CD14-positive monocyte (primary cell): Measurements from ENCODE around the gene UBE2E1. TPM values are rescaled to one million over a fixed set of nuclear protein-coding genes. Genes with fewer than 3 reads are reported as not detected.

Source experiments
- DNase-seq, 3 donors: peaks; one replicate each; pipeline ENCODE4 v3.0.0-alpha.2; 2011 to 2022
- H2AFZ ChIP-seq: 2 replicates; pipeline ENCODE4 v1.6.0; 2012; ENCODE audit warnings: mild to moderate bottlenecking, low read depth, low read length, inconsistent platforms; ENCODE audit not compliant: insufficient read depth, poor library complexity, severe bottlenecking
- H3K27ac ChIP-seq, 2 donors: 1 replicate in 1 of 2; 2 replicates in 1 of 2; pipeline ENCODE4 v1.5.1; 2012 to 2013; ENCODE audit warnings: low read length in 2 of 2, control low read depth in 1 of 2, inconsistent platforms in 1 of 2, low read depth in 1 of 2, mild to moderate bottlenecking in 1 of 2
- H3K27me3 ChIP-seq, 2 donors: one replicate each; pipeline versions ENCODE4 v1.6.0 to v1.6.1; 2011 to 2013; ENCODE audit warnings: low read length in 2 of 2; ENCODE audit not compliant: control insufficient read depth in 2 of 2, insufficient read depth in 2 of 2
- H3K36me3 ChIP-seq, 2 donors: replicated peaks in 1 of 2; 1 replicate in 1 of 2; 2 replicates in 1 of 2; pipeline versions ENCODE4 v1.5.1 to v1.6.1; 2012 to 2013; ENCODE audit warnings: low read length in 2 of 2, control low read depth in 1 of 2, inconsistent platforms in 1 of 2, mild to moderate bottlenecking in 1 of 2; ENCODE audit not compliant: insufficient read depth in 2 of 2, control insufficient read depth in 1 of 2
- H3K4me1 ChIP-seq, 2 donors: 1 replicate in 1 of 2; 2 replicates in 1 of 2; pipeline versions ENCODE4 v1.5.1 to v1.6.1; 2012 to 2013; ENCODE audit warnings: low read length in 2 of 2, control low read depth in 1 of 2, inconsistent platforms in 1 of 2, mild to moderate bottlenecking in 1 of 2, moderate library complexity in 1 of 2; ENCODE audit not compliant: insufficient read depth in 2 of 2, control insufficient read depth in 1 of 2
- H3K4me2 ChIP-seq: replicated peaks from 2 replicates; pipeline ENCODE3; 2012; ENCODE audit warnings: low read length, moderate library complexity, mild to moderate bottlenecking; ENCODE audit not compliant: poor library complexity, severe bottlenecking; ENCODE audit errors: extremely low read depth
- H3K4me3 ChIP-seq, 3 experiments: fragments of 200-600 bp in 1 of 3; sonication (generic) in 1 of 3; replicated peaks in 1 of 3; 1 replicate in 2 of 3; 2 replicates in 1 of 3; pipeline ENCODE4 v1.5.1; 2011 to 2013; ENCODE audit warnings: low read length in 3 of 3, mild to moderate bottlenecking in 3 of 3, control low read depth in 2 of 3, low read depth in 2 of 3, inconsistent platforms in 1 of 3, moderate library complexity in 1 of 3
- H3K79me2 ChIP-seq: 2 replicates; pipeline ENCODE4 v1.6.0; 2012; ENCODE audit warnings: mild to moderate bottlenecking, control low read depth, inconsistent platforms, low read length, moderate library complexity; ENCODE audit not compliant: insufficient read depth
- H3K9ac ChIP-seq: 2 replicates; pipeline ENCODE4 v1.6.0; 2017; ENCODE audit warnings: low read length, mild to moderate bottlenecking; ENCODE audit not compliant: insufficient read depth, poor library complexity, severe bottlenecking
- H3K9me3 ChIP-seq, 2 donors: replicated peaks in 1 of 2; 1 replicate in 1 of 2; 2 replicates in 1 of 2; pipeline versions ENCODE4 v1.5.1 to v1.6.1; 2012 to 2013; ENCODE audit warnings: low read length in 2 of 2, control low read depth in 1 of 2; ENCODE audit not compliant: control insufficient read depth in 1 of 2, insufficient read depth in 1 of 2
- H4K20me1 ChIP-seq: 2 replicates; pipeline ENCODE4 v1.6.0; 2012; ENCODE audit warnings: mild to moderate bottlenecking, low read length, control low read depth, moderate library complexity; ENCODE audit not compliant: insufficient read depth
- H3K27ac Mint-ChIP-seq, 7 donors: one replicate each; pipeline ENCODE4 v1.8.0; 2020; ENCODE audit warnings: mild to moderate bottlenecking in 7 of 7, mixed read lengths in 7 of 7, moderate library complexity in 6 of 7, inconsistent platforms in 2 of 7
- H3K27me3 Mint-ChIP-seq, 3 donors: one replicate each; pipeline ENCODE4 v1.8.0; 2021 to 2022; ENCODE audit warnings: low read depth in 3 of 3, mild to moderate bottlenecking in 3 of 3, mixed read lengths in 3 of 3, moderate library complexity in 3 of 3, inconsistent platforms in 1 of 3
- H3K36me3 Mint-ChIP-seq, 2 donors: one replicate each; pipeline ENCODE4 v1.8.0; 2020; ENCODE audit warnings: mixed read lengths in 2 of 2, inconsistent platforms in 1 of 2, mild to moderate bottlenecking in 1 of 2
- H3K4me1 Mint-ChIP-seq: one replicate; pipeline ENCODE4 v1.8.0; 2020; ENCODE audit warnings: mild to moderate bottlenecking, mixed read lengths
- H3K4me3 Mint-ChIP-seq, 2 donors: one replicate each; pipeline ENCODE4 v1.8.0; 2020; ENCODE audit warnings: mild to moderate bottlenecking in 2 of 2, mixed read lengths in 2 of 2, moderate library complexity in 1 of 2
- H3K9me3 Mint-ChIP-seq, 7 donors: one replicate each; pipeline ENCODE4 v1.8.0; 2020 to 2022; ENCODE audit warnings: mixed read lengths in 7 of 7, mild to moderate bottlenecking in 6 of 7, moderate library complexity in 6 of 7, inconsistent platforms in 2 of 7
- CTCF ChIP-seq: fragments of 200-600 bp; IDR thresholded peaks from one replicate; pipeline ENCODE4 v1.8.0; 2022; ENCODE audit warnings: antibody characterized with exemption, mild to moderate bottlenecking
- WGBS: methylation state at CpG from one replicate; pipeline ENCODE4 v1.1.5; 2013; ENCODE audit warnings: missing lambda C conversion rate; ENCODE audit not compliant: insufficient coverage; 5-methylcytosine and 5-hydroxymethylcytosine counted together
- intact Hi-C, 2 donors: fragments of 100-400 bp; cut with micrococcal nuclease; formaldehyde crosslinking; loops; one replicate each; pipeline versions ENCODE4 v1.15.0 to v1.15.1; 2023
- polyA plus RNA-seq, 3 donors: library from polyadenylated mRNA; depleted of rRNA in 1 of 3; unstranded in 2 of 3; stranded (reverse) in 1 of 3; fragments of 300-500 nt in 2 of 3; fragments of >200 nt in 1 of 3; fragmentation: Illumina TruSeq in 2 of 3; gene quantifications; 1 replicate in 2 of 3; 2 replicates in 1 of 3; pipeline ENCODE4 v1.2.3, GENCODE V29; 2012 to 2021

Gene UBE2E1
- polyA plus RNA-seq, 3 donors, result 31.3 to 60.2 (median 34.6) TPM

DNA sequence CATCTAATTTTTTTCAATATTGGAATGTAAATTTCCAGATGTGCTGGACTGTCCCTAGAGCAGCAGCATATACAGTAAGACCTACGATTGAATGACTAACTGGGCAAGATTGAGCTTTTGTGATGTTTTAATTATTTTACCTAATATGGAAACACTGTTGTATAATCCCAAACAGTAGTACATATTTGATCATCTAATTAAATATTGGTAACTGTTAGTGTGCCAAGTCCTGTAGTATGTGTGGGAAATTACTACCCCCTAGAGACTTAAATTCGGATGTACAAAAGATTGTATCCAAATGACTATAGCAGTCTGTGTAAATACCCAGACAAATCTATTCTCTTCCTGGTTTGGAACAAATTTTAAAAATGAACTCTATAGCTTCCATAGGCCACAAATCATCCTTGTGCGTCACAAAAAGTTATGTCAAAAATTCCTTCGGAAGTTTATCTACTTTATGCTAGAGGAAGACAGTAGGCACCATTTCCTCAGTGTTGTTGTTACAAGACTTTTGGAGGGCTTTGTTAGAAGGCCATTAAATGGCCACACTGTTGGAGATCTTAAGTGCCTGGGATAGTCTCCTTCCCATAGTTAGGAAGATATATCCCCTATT lies 69.5 kb downstream of the UBE2E1 start:
- Histone ChIP-seq H3K9ac (no peak overlapping the region), H3K79me2 (peaks cover 41% of the 10 kb centered on the region), H4K20me1 (peaks cover 73% of the 10 kb centered on the region), H3K27me3 (no peaks in the 10 kb centered on the region), H3K9me3 (no peaks in the 10 kb centered on the region), H2AFZ (no peak overlapping the region), H3K4me3 (no peak overlapping the region), H3K4me2 (no peak overlapping the region), H3K4me1 (peaks cover 10 to 11% of the 10 kb centered on the region in 2 donors), H3K27ac (no peak overlapping the region), H3K36me3 (peaks cover 0 to 6% of the 10 kb centered on the region in 2 donors)
- no peak overlapping the region for H3K27ac Mint-ChIP-seq
- peaks cover 3 to 9% of the 10 kb centered on the region in 2 donors for H3K36me3 Mint-ChIP-seq
- H3K9me3 Mint-ChIP-seq, result no peaks in the 10 kb centered on the region
- no peak overlapping the region for H3K4me3 Mint-ChIP-seq
- peaks cover 0 to 6% (median 1%) of the 10 kb centered on the region in 3 donors for H3K27me3 Mint-ChIP-seq
- WGBS, result 100% methylated on average over 1 of the region's 4 CpGs
- no peak for DNase-seq
- peaks cover 26% of the 10 kb centered on the region for H3K4me1 Mint-ChIP-seq
- no peak for TF ChIP-seq CTCF
- intact Hi-C loops, result no loop called here

DNA sequence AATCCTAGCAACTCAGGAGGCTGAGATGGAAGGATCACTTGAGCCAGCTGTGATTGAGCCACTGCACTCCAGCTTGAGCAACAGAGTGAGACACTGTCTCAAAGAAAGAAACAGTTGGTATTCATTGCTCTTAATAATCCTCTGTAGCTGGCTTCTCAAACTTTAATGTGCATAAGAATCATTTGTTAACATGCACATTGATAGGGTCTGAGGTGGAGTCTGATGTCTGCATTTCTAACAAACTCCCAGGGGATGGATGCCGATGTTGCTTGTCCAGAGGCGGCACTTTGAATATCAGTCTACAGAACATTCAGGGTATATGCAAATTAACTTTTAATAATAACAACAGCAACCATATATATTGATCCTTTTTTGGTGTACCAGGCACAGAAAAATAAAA lies 71.2 kb downstream of the UBE2E1 start:
- Histone ChIP-seq H3K27me3 (no peaks in the 10 kb centered on the region), H3K36me3 (peaks cover 0 to 11% of the 10 kb centered on the region in 2 donors), H3K4me1 (peaks cover 10 to 11% of the 10 kb centered on the region in 2 donors), H4K20me1 (peaks cover 87% of the 10 kb centered on the region), H3K79me2 (peaks cover 44% of the 10 kb centered on the region), H3K4me3 (no peak overlapping the region), H3K9me3 (peaks cover 0 to 2% of the 10 kb centered on the region in 2 donors), H2AFZ (no peak overlapping the region), H3K9ac (no peak overlapping the region), H3K4me2 (no peak overlapping the region), H3K27ac (peak overlapping the region in 1 of 2 donors; percentile 36)
- H3K4me1 Mint-ChIP-seq, result peaks cover 40% of the 10 kb centered on the region
- peak overlapping the region in 2 of 7 donors; percentile 22 to 74 for H3K27ac Mint-ChIP-seq
- H3K27me3 Mint-ChIP-seq, result peaks cover 0 to 6% (median 1%) of the 10 kb centered on the region in 3 donors
- TF ChIP-seq CTCF, result no peak
- no peak for DNase-seq
- intact Hi-C loops, result no loop called here
- H3K9me3 Mint-ChIP-seq, result peaks cover 1 to 6% (median 4%) of the 10 kb centered on the region in 7 donors
- H3K36me3 Mint-ChIP-seq, result peaks cover 10 to 16% of the 10 kb centered on the region in 2 donors
- no CpG with 5 or more reads among the region's 2 CpGs for WGBS
- H3K4me3 Mint-ChIP-seq, result no peak overlapping the region
